Testis (tissue), 3 donors: ENCODE measurements around the gene DCLK1. TPM values are rescaled to one million over a fixed set of nuclear protein-coding genes. Genes with fewer than 3 reads are reported as not detected.

Source experiments
- DNase-seq: peaks from one replicate; pipeline ENCODE4 v3.0.0-alpha.2; 2019
- H3K27ac ChIP-seq, 2 donors: fragments of 200-600 bp; sonication (generic); one replicate each; pipeline ENCODE4 v1.5.1; 2019
- H3K27me3 ChIP-seq: fragments of 200-600 bp; sonication (generic); one replicate; pipeline ENCODE4 v1.5.1; 2019
- H3K36me3 ChIP-seq: fragments of 200-600 bp; sonication (generic); one replicate; pipeline ENCODE4 v1.5.1; 2017; ENCODE audit warnings: low read depth; ENCODE audit errors: missing control alignments
- H3K4me1 ChIP-seq: fragments of 200-600 bp; sonication (generic); one replicate; pipeline ENCODE4 v1.5.1; 2019
- H3K4me3 ChIP-seq, 2 donors: fragments of 200-600 bp; sonication (generic); one replicate each; pipeline ENCODE4 v1.5.1; 2017 to 2019
- H3K9me3 ChIP-seq: fragments of 200-600 bp; sonication (generic); one replicate; pipeline ENCODE4 v1.5.1; 2017
- CTCF ChIP-seq, 3 experiments: fragments of 450-650 bp in 2 of 3; fragments of 200-600 bp in 1 of 3; sonication (generic) in 1 of 3; IDR thresholded peaks; one replicate each; pipeline ENCODE4 v1.5.1; 2016 to 2019; ENCODE audit warnings: antibody characterized with exemption in 3 of 3, mild to moderate bottlenecking in 2 of 3, moderate library complexity in 1 of 3
- POLR2A ChIP-seq: fragments of 450-650 bp; IDR thresholded peaks from one replicate; pipeline ENCODE4 v1.6.1; 2017; ENCODE audit warnings: antibody characterized with exemption, mild to moderate bottlenecking, moderate library complexity
- WGBS, 2 donors: methylation state at CpG; one replicate each; pipeline ENCODE4 v1.1.5; 2018; 5-methylcytosine and 5-hydroxymethylcytosine counted together
- intact Hi-C: fragments of 100-400 bp; cut with DNase I; formaldehyde crosslinking; loops from one replicate; pipeline ENCODE4 v1.15.1; 2023; ENCODE audit warnings: low total_unique reads
- polyA plus RNA-seq: library from polyadenylated mRNA; stranded (reverse); fragments of 350-450 nt; fragmentation: Illumina TruSeq; extraction: RNeasy Lipid Tissue Mini Kit (QIAGEN cat#74804); gene quantifications from one replicate; pipeline ENCODE4 v1.2.3, GENCODE V29; 2014; ENCODE audit warnings: low read depth, low replicate concordance; ENCODE audit not compliant: insufficient read depth
- total RNA-seq, 2 donors: library from RNA; depleted of rRNA; stranded (reverse); fragments of >200 nt; gene quantifications; one replicate each; pipeline ENCODE4 v1.2.3, GENCODE V29; 2016

DCLK1 gene
- total and polyA plus RNA-seq, 3 donors from 2014 or later = 4.5 to 8.9 (median 4.9) TPM

GRCh38 chr13:35765941-35766340 lies 365.2 kb downstream of the DCLK1 start:
- TF ChIP-seq CTCF (IDR thresholded peaks at IDR 0.05) (no peak), POLR2A (no peak)
- intact Hi-C loops = no loop called here
- Histone ChIP-seq H3K27me3 (no peaks in the 10 kb centered on the region), H3K4me3 (no peak overlapping the region), H3K4me1 (no peaks in the 10 kb centered on the region), H3K27ac (no peak overlapping the region), H3K36me3 (no peaks in the 10 kb centered on the region), H3K9me3 (no peaks in the 10 kb centered on the region)
- 60 to 82% methylated on average over 11 of the region's 11 CpGs for WGBS, 2 donors
- DNase-seq = no peak

- H3K36me3 ChIP-seq = no peaks in the 10 kb centered on the region
- TF ChIP-seq CTCF (IDR thresholded peaks at IDR 0.05) (no peak), POLR2A (no peak)
- no peaks in the 10 kb centered on the region for H3K9me3 ChIP-seq
- H3K4me1 ChIP-seq = no peaks in the 10 kb centered on the region
- WGBS, 2 donors = 20 to 30% methylated on average over 3 to 5 of the region's 5 CpGs
- intact Hi-C loops = no loop called here
- H3K27ac ChIP-seq = no peak overlapping the region
- no peak for DNase-seq
- H3K27me3 ChIP-seq = no peaks in the 10 kb centered on the region
- H3K4me3 ChIP-seq = no peak overlapping the region
Measured at GRCh38 chr13:35765366-35765765, 365.8 kb downstream of the DCLK1 start.

DNA sequence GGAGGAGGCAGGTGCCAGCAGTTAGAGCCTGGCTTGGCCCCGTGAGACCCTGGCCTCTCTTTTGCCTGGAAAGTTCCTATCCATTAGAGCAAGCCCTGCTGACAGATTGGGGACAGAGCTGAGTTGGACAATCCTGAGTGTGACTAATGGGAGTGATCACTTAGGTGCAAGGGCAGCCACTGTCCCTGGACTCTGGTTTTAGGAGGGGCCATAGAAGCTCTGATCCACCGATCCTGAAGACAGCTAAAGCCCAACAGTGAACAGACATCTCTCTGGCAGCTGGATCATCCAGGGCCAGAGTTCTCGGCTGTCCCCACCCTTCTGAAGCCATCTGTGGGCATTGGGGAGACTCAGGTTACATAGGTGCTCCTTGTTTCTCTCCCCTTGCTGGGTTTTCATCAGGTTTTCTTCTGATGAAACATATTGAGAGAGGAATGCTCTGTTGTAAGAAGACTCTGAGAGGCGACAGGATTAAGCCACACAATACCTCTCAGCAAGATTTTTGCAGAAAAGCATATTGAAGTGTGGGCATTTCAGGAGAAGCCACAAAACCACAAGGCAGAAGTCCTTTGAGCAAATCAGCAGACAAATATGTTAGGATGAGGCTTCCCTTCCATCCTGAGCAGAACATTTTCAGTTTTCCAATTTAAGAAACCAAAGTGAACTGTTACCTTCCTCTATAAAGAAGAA lies 366.7 kb downstream of the DCLK1 start:
- H3K4me1 ChIP-seq = no peaks in the 10 kb centered on the region
- DNase-seq = no peak
- intact Hi-C loops = no loop called here

DNA sequence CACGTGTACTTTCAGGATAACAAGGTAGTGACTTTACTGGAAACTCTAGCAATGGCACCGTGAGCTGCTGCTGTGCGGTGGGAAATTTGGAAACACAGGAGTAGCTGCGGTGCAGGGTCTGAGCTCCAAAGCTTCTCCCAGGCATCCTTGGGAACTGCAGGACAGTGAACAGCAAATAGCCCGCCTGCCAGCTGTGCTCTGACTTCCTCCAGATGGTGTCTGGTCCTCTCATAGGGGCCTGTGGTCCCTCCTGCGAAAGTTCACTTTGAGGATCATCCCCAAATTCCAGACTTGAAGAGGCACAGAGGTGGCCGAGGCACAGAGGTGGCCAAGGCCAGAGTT lies 367.4 kb downstream of the DCLK1 start:
- TF ChIP-seq CTCF (IDR thresholded peaks at IDR 0.05) = no peak
- no peak for TF ChIP-seq POLR2A
- H3K9me3 ChIP-seq = no peaks in the 10 kb centered on the region
- intact Hi-C loops = no loop called here
- H3K36me3 ChIP-seq = no peaks in the 10 kb centered on the region
- no peaks in the 10 kb centered on the region for H3K4me1 ChIP-seq
- DNase-seq = no peak
- no peaks in the 10 kb centered on the region for H3K27me3 ChIP-seq
- 70 to 73% methylated on average over 7 of the region's 7 CpGs for WGBS, 2 donors
- H3K27ac ChIP-seq = no peak overlapping the region
- H3K4me3 ChIP-seq = no peak overlapping the region

More for the DNA sequence above, 366.7 kb downstream of the DCLK1 start:
- Histone ChIP-seq H3K9me3 (no peaks in the 10 kb centered on the region), H3K4me3 (no peak overlapping the region), H3K27ac (no peak overlapping the region), H3K27me3 (no peaks in the 10 kb centered on the region), H3K36me3 (no peaks in the 10 kb centered on the region)
- no peak for TF ChIP-seq POLR2A
- TF ChIP-seq CTCF (IDR thresholded peaks at IDR 0.05) = no peak
- 69% methylated on average over 4 of the region's 4 CpGs for WGBS, 2 donors
